SU-DHL-6 (cell line): ENCODE results near the gene TCF7L1.

Experiments used
- H2AFZ ChIP-seq: fragments of 200-600 bp; sonication (generic); 2 replicates; pipeline ENCODE4 v1.6.1; 2014; ENCODE audit warnings: low read depth, mild to moderate bottlenecking, moderate library complexity, mixed read lengths, antibody characterized with exemption, low read length; ENCODE audit not compliant: severe bottlenecking
- H3F3A ChIP-seq: fragments of 200-600 bp; shearing (Covaris generic); 2 replicates; pipeline ENCODE4 v1.6.0; 2016; ENCODE audit warnings: antibody characterized with exemption, mild to moderate bottlenecking; ENCODE audit not compliant: insufficient read depth
- H3K27ac ChIP-seq: fragments of 200-600 bp; sonication (generic); 2 replicates; pipeline ENCODE4 v1.5.1; 2016; ENCODE audit warnings: low read depth, mild to moderate bottlenecking, low read length, moderate library complexity, mixed read lengths
- H3K27me3 ChIP-seq: fragments of 200-600 bp; sonication (generic), shearing (Covaris generic); 2 replicates; pipeline ENCODE4 v1.6.0; 2014; ENCODE audit warnings: mild to moderate bottlenecking, low read length
- H3K36me3 ChIP-seq: fragments of 200-600 bp; sonication (generic); 2 replicates; pipeline ENCODE4 v1.6.1; 2014; ENCODE audit warnings: mild to moderate bottlenecking, low read length, mixed read lengths
- H3K4me2 ChIP-seq: fragments of 300-600, 200-600 bp; shearing (Covaris generic), sonication (generic); 2 replicates; pipeline ENCODE4 v1.6.0; 2014; ENCODE audit warnings: low read length, low read depth, mild to moderate bottlenecking; ENCODE audit not compliant: poor library complexity, severe bottlenecking
- H3K4me3 ChIP-seq: fragments of 200-600 bp; sonication (generic); 2 replicates; pipeline ENCODE4 v1.5.1; 2014; ENCODE audit warnings: antibody characterized with exemption, low read length, mild to moderate bottlenecking, mixed read lengths; ENCODE audit not compliant: insufficient read depth, poor library complexity, severe bottlenecking
- H3K79me2 ChIP-seq: fragments of 200-600 bp; sonication (generic); 2 replicates; pipeline ENCODE4 v1.6.1; 2014; ENCODE audit warnings: mild to moderate bottlenecking, low read length, moderate library complexity; ENCODE audit not compliant: insufficient read depth
- H3K9ac ChIP-seq: fragments of 200-600 bp; sonication (generic); 2 replicates; pipeline ENCODE4 v1.7.0; 2014; ENCODE audit warnings: mild to moderate bottlenecking, low read length
- H3K9me2 ChIP-seq: fragments of 200-600 bp; sonication (generic); replicated peaks from 2 replicates; pipeline ENCODE4 v1.6.1; 2014; ENCODE audit warnings: low read length; ENCODE audit not compliant: insufficient read depth
- H3K9me3 ChIP-seq: fragments of 200-600 bp; sonication (generic); 2 replicates; pipeline ENCODE4 v1.6.1; 2014; ENCODE audit warnings: low read length, mixed read lengths; ENCODE audit not compliant: insufficient read depth
- H4K20me1 ChIP-seq: fragments of 200-600 bp; sonication (generic); 2 replicates; pipeline ENCODE4 v1.6.1; 2014; ENCODE audit warnings: low read depth, mild to moderate bottlenecking, antibody characterized with exemption, low read length, moderate library complexity, mixed read lengths
- CTCF ChIP-seq: fragments of 200-600 bp; sonication (generic); IDR thresholded peaks from one replicate; pipeline ENCODE4 v1.5.1; 2017; ENCODE audit warnings: antibody characterized with exemption, mild to moderate bottlenecking, low read length, moderate library complexity; ENCODE audit not compliant: insufficient read depth, poor library complexity, severe bottlenecking
- EZH2phosphoT487 ChIP-seq: fragments of 200-600 bp; sonication (generic), shearing (Covaris generic); conservative IDR thresholded peaks from 2 replicates; pipeline ENCODE4 v1.6.1; 2018; ENCODE audit warnings: mild to moderate bottlenecking, antibody characterized with exemption, low read length, moderate library complexity, mixed read lengths

TCF7L1 gene

GRCh38 chr2:85171916-85172315 is 38.7 kb downstream of the TCF7L1 start:
- no peaks in the 10 kb centered on the region for H3K79me2 ChIP-seq
- H3K4me3 ChIP-seq: no peak overlapping the region
- no peaks in the 10 kb centered on the region for H3F3A ChIP-seq
- no peaks in the 10 kb centered on the region for H4K20me1 ChIP-seq
- no peaks in the 10 kb centered on the region for H3K27me3 ChIP-seq
- no peak overlapping the region for H2AFZ ChIP-seq
- no peak overlapping the region for H3K9ac ChIP-seq
- H3K27ac ChIP-seq: no peak overlapping the region
- H3K4me2 ChIP-seq: no peak overlapping the region
- H3K9me2 ChIP-seq: no peaks in the 10 kb centered on the region
- H3K36me3 ChIP-seq: no peaks in the 10 kb centered on the region
- TF ChIP-seq CTCF (no peak), EZH2phosphoT487 (no peak)
- peaks cover 12% of the 10 kb centered on the region; the same call in 1 of the 2 replicates for H3K9me3 ChIP-seq

- Histone ChIP-seq H4K20me1 (no peaks in the 10 kb centered on the region), H3K79me2 (no peaks in the 10 kb centered on the region), H3K27ac (no peak overlapping the region), H3K4me2 (no peak overlapping the region), H3K9ac (no peak overlapping the region), H3F3A (no peaks in the 10 kb centered on the region), H3K4me3 (no peak overlapping the region), H3K36me3 (no peaks in the 10 kb centered on the region), H3K9me2 (no peaks in the 10 kb centered on the region), H3K9me3 (peaks cover 12% of the 10 kb centered on the region; the same call in 1 of the 2 replicates), H3K27me3 (no peaks in the 10 kb centered on the region), H2AFZ (no peak overlapping the region)
- no peak for TF ChIP-seq CTCF
Measured at GRCh38 chr2:85173909-85174308, 40.7 kb downstream of the TCF7L1 start.

GRCh38 chr2:85174943-85175342 is 41.8 kb downstream of the TCF7L1 start:
- Histone ChIP-seq H4K20me1 (no peaks in the 10 kb centered on the region), H2AFZ (no peak overlapping the region), H3K27me3 (no peaks in the 10 kb centered on the region), H3K27ac (no peak overlapping the region), H3K4me2 (no peak overlapping the region), H3K36me3 (no peaks in the 10 kb centered on the region), H3K9ac (no peak overlapping the region), H3K79me2 (no peaks in the 10 kb centered on the region), H3F3A (no peaks in the 10 kb centered on the region), H3K4me3 (no peak overlapping the region), H3K9me2 (no peaks in the 10 kb centered on the region), H3K9me3 (peaks cover 12% of the 10 kb centered on the region; the same call in 1 of the 2 replicates)
- TF ChIP-seq CTCF (no peak), EZH2phosphoT487 (no peak)
